ENCODE data around the gene ELK3. TPM values are rescaled to one million over a fixed set of nuclear protein-coding genes. Genes with fewer than 3 reads are reported as not detected.
A peak's percentile ranks its signal among the peaks of the same experiment; 100 is the strongest.

ELK3 gene
- total RNA-seq, 4 donors from 2014 or later: 10.1 to 25.3 (median 23.4) TPM

- H3K36me3 ChIP-seq: peaks cover 0 to 21% of the 10 kb centered on the region in 2 donors
- WGBS, 2 donors (ENCODE audit: low coverage in 1 of 2): 53 to 68% methylated on average over 2 of the region's 2 CpGs
- no peaks in the 10 kb centered on the region for H3K9me3 ChIP-seq
- ATAC-seq: no peak
- TF ChIP-seq POLR2AphosphoS5 (IDR thresholded peaks at IDR 0.05) (no peak), EP300 (IDR thresholded peaks at IDR 0.05) (no peak), POLR2A (IDR thresholded peaks at IDR 0.05) (no peak), CTCF (IDR thresholded peaks at IDR 0.05) (no peak)
- no peak overlapping the region for H3K4me3 ChIP-seq
- H3K4me1 ChIP-seq: peaks cover 0 to 33% (median 6%) of the 10 kb centered on the region in 3 donors
- no peaks in the 10 kb centered on the region for H3K27me3 ChIP-seq
- peak overlapping the region in 1 of 4 donors; percentile 12 for H3K27ac ChIP-seq
Measured at GRCh38 chr12:96302687-96303310, 108.6 kb downstream of the ELK3 start.

DNA sequence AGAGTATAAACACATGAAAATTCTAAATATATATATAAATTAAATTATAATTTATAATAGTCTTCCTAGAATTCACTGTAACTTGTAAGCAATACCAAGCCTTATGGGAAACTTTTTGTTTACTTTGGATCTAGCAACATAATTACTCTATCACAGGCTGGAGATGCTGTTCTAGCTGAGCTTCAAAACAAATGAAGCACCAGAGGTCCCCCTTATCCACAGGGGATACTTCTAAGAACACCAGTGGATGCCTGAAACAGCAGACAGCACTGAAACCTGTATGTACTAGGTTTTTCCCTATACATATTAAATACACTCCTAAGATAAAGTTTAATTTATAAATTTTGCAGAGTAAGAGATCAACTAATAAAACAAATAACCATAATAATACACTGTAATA lies 109.5 kb downstream of the ELK3 start:
- Histone ChIP-seq H3K27me3 (no peaks in the 10 kb centered on the region), H3K9me3 (no peaks in the 10 kb centered on the region), H3K27ac (peak overlapping the region in 1 of 4 donors; percentile 12), H3K4me1 (peaks cover 0 to 41% (median 6%) of the 10 kb centered on the region in 3 donors), H3K4me3 (no peak overlapping the region), H3K36me3 (peaks cover 0 to 15% of the 10 kb centered on the region in 2 donors)
- ATAC-seq: no peak
- no peak for TF ChIP-seq POLR2A (IDR thresholded peaks at IDR 0.05)
- TF ChIP-seq CTCF (IDR thresholded peaks at IDR 0.05): peak in 1 of 4 experiments; percentile 19
- TF ChIP-seq EP300 (IDR thresholded peaks at IDR 0.05): no peak

DNA sequence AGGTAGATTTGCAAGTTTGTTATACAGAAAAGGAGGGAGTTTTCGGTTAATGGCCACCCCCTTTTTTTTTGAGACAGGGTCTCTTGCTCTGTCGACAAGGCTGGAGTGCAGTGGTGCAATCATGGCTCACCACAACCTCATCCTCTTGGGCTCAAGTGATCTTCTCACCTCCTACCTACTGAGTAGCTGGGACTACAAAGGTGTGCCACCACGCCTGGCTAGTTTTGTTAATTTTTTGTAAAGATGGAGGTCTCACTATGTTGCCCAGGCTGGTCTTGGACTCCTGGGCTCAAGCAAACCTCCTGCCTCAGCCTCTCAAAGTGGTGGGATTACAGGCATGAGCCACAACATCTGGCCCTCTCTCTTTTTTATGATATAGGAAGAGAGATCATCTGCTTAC lies 111.5 kb downstream of the ELK3 start:
- Histone ChIP-seq H3K9me3 (no peaks in the 10 kb centered on the region), H3K4me1 (peaks cover 0 to 48% (median 9%) of the 10 kb centered on the region in 3 donors), H3K27ac (peak overlapping the region in 2 of 4 donors; percentile 5 to 22), H3K27me3 (no peaks in the 10 kb centered on the region), H3K4me3 (no peak overlapping the region), H3K36me3 (peaks cover 0 to 4% of the 10 kb centered on the region in 2 donors)
- TF ChIP-seq CTCF (IDR thresholded peaks at IDR 0.05) (no peak), POLR2AphosphoS5 (IDR thresholded peaks at IDR 0.05) (no peak), POLR2A (IDR thresholded peaks at IDR 0.05) (no peak), EP300 (IDR thresholded peaks at IDR 0.05) (no peak)
- 89 to 92% methylated on average over 3 of the region's 3 CpGs for WGBS, 2 donors (ENCODE audit: low coverage in 1 of 2)
- ATAC-seq: no peak

- H3K36me3 ChIP-seq: peaks cover 0 to 7% of the 10 kb centered on the region in 2 donors
- no peaks in the 10 kb centered on the region for H3K9me3 ChIP-seq
- peak overlapping the region; percentile 50 to 74 (median 64) for H3K27ac ChIP-seq
- H3K4me3 ChIP-seq: no peak overlapping the region
- no peak for ATAC-seq
- H3K27me3 ChIP-seq: no peaks in the 10 kb centered on the region
- TF ChIP-seq CTCF (IDR thresholded peaks at IDR 0.05) (no peak), POLR2AphosphoS5 (IDR thresholded peaks at IDR 0.05) (peak; percentile 6)
- H3K4me1 ChIP-seq: peaks cover 3 to 39% (median 4%) of the 10 kb centered on the region in 3 donors
- 31 to 33% methylated on average over 1 of the region's 1 CpG for WGBS, 2 donors (ENCODE audit: low coverage in 1 of 2)
Measured at GRCh38 chr12:96308881-96309280, 114.7 kb downstream of the ELK3 start.

- Histone ChIP-seq H3K27ac (no peak overlapping the region), H3K9me3 (no peaks in the 10 kb centered on the region), H3K27me3 (no peaks in the 10 kb centered on the region), H3K36me3 (peaks cover 0 to 7% of the 10 kb centered on the region in 2 donors), H3K4me3 (no peak overlapping the region), H3K4me1 (peaks cover 3 to 47% (median 4%) of the 10 kb centered on the region in 3 donors)
- ATAC-seq: no peak
- WGBS, 2 donors (ENCODE audit: low coverage in 1 of 2): 81 to 86% methylated on average over 3 of the region's 3 CpGs
- TF ChIP-seq POLR2A (IDR thresholded peaks at IDR 0.05) (no peak), EP300 (IDR thresholded peaks at IDR 0.05) (no peak), CTCF (IDR thresholded peaks at IDR 0.05) (no peak), POLR2AphosphoS5 (IDR thresholded peaks at IDR 0.05) (no peak)
Measured at GRCh38 chr12:96310067-96310466, 115.9 kb downstream of the ELK3 start.
